ENCODE results near the gene COL27A1.

- TF ChIP-seq POLR2A (IDR thresholded peaks at IDR 0.05; ENCODE audit: low read length), result no peak
- no peak for TF ChIP-seq GATA1 (IDR thresholded peaks at IDR 0.05; ENCODE audit: low read depth, low read length)
Measured at GRCh38 chr9:114237247-114237646, 81.9 kb downstream of the COL27A1 start.

Data from erythroblast (primary cell).